Mesenteric fat pad (tissue), 1 donor: ENCODE data around the gene ZFP36L1. TPM values are rescaled to one million over a fixed set of nuclear protein-coding genes. Genes with fewer than 3 reads are reported as not detected.

Experiments used
- DNase-seq: peaks from one replicate; pipeline ENCODE4 v3.0.0-alpha.2; 2020; ENCODE audit warnings: low spot score
- total RNA-seq: library from RNA; stranded (reverse); fragmentation: NEBNext Ultra II Directional; extraction: Animal tissue kit (Norgen Biotek cat#: 25700); gene quantifications from one replicate; pipeline ENCODE4 v1.2.1, GENCODE V29; 2021
- donor health status: DM: yes; HTN: yes; CAD: no.

Gene ZFP36L1
- total RNA-seq, 1 donor from 2014 or later = 477 TPM

DNA sequence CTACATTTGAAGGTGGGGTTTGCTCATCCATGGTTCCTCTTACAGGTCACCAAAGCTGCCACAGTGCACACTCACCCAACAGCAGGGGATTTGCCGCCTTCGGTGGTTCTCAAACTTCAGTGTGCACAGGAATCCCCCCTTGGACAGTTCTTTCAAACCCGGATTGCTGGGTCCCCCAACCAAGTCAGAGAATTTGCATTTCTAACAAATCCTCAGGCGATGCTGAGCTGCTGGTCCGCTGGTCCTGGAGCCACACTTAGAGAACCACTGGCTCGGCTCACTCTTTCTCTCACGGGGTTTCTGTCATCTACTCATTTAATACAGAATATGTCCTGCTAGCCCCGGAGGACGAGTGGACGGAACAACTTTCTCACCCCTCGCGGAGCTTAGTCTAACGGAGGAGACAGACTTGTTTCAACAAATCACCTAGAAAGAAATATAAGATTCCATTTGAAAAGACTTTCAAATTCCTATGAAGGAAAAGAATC is 24.1 kb upstream of the ZFP36L1 start:
- no peak for DNase-seq

DNA sequence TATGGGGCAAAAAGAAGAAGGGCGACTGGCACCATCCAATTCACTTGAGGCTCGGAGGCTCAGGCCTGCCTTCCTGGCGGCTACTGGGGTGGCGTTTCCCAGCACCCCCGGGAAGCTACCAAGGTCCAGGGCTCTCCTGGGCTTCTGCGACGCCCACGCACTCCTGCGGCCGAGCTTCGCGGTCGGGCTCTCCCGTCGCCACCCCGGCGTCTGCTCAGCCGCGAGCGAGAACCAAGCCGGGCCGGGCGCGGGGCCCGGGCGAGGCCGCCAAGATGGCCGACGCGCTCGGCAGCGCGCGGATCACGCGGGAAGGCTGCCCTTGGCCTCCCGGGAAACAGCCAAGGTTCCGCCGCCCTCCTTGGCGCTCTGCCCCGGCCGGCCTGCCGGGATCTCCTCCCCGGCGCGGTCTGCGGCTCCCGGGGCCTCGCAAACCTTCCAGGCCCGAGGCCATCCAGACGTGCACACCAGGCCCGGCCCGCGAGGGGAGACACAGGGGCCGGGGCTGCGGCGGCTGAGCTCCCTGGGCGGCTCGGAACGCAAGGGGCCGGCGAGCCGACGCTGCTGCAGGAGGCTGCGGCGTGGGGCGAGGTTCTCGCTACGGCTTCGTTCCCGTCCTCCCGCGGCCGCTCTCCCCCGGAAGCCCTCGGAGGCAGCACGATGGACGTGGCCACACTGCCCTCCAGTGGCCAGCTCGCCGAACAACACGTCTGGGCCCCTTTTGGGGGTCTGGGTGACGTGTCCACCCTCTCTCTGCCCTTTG is 23.5 kb upstream of the ZFP36L1 start:
- peak; percentile 97 for DNase-seq

DNA sequence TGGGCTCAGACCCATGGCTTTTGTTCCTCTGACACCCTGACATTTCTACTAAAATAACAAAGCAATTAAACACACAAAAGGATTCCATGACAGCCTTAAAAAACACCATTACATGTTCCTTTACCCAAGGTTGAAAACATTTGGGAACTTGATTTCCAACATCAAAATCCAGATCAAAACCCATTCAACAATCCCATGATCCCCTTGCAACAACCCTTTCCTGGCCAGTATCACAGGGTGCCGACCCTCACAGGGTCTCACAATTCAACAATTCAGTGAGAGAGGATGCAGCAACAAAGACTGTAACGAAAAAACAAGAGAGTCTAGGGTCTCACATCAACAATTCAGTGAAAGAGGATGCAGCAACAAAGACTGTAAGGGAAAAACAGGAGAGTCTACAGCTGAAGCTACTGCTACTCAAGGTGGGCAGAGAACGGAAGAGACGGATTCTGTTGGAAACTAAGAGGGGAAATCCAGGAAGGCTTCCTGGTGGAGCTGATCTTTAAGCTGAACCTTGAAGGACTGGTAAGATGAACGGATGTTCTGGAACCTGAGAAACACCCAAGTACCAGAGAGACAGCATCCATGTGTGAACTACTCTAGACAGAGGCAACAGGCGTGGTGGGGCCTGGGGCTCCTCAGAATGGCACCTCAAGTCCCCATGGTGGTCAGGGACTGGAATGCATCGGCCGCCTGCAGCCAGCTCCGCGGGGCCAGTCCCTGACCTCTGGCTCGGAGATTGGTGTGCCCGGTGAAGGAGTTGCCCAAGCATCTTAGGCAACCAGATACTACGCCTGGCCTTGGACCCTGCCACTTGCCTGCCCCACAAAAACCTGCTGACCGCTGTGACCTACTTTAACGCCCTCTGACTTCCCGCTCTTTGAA is 22.7 kb upstream of the ZFP36L1 start:
- no peak for DNase-seq

DNA sequence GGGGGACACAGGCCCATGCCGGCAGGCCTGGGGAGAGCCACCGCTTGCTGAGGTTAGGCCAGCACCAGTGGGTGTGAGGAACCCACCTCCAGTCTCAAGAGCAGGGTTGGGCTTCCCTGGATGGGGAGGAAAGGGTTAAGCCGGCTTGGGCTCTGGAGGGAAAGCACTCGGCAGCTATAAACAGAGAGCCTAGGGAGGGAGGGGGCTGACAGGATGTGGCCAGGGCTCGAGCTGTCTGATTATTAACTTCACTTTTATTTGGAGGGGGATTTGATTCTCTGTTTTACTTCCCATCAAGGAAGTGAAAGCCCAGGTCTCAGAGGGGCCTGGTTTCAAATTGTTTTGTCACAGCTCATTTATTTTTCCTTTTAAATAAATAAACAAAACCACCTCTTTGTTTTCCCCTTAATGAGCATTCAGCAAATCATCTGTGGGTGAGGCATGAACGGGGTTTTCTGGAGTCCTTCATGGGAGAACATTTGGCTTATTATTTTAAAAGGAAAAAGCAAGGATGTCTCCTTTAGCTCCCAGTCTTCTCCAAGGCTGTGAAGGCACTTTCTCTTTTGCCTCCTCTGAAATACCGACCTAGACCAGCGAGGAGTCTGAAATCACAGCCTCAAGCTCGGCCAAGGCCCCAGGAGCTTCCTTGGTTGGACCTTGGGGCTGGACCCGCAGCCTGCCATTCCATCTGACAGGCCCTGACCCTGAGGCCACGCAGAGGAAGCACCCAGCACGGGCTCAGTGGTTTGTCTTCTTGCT is 21.9 kb upstream of the ZFP36L1 start:
- DNase-seq = no peak

DNA sequence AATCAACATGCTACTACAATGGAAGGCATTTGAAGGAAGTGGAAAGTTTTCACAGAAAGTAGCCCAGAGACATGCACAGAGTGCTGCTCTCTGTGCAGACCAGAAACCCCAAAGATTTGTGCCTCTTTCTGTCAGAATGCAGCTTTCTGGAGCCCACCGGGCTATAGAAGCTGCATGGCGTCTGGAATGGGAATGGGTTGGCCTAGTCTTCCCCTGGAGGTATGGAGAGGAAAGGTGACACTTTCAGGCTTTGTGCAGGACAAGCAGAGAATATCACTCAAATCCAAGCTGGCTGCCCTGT is 21.3 kb upstream of the ZFP36L1 start:
- DNase-seq = no peak

DNA sequence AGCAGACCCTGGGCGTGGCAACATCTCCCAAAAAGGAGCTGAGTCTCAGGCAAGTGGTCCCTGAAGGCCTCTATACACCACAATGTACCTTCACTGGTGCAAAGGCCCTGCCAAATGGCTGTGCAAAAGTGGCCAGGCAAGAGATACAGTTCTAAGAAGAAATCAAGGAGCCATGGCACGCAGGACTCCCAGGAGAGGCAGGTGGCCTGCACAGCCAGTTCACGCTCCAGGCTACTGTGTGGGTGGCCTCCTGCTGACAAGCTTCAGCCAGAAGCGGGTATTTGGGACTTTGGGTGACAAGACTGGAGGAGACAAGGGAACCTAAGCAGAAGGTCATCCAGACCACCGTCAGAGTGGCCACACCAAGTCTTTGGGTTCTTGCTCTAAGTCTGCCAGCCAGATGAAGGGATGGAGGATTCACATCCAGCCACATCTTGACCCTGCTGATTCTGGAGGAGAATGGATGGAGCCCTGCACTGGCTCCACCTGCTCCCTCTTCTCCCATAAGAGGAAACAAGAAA is 20.5 kb upstream of the ZFP36L1 start:
- DNase-seq = no peak

DNA sequence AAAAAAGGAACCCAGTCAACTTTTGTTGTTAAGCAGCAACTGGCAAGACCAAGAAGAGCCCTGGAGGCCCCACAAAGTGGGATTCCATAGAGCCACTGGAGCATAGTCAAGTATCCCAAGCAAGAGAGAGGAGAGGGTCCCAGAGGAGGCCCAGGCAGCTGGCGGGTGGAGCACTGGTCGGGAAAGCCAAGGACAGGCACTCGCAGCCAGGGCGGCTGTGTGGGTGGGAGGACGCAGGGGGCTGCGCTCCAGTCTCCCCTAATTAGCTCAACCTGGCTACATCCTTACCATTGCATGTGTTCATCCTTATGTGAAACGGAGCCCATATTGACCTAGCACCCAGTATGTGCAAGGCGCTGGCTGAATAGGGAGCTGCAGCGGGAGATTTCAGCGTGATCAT is 18.3 kb upstream of the ZFP36L1 start:
- DNase-seq = no peak

DNA sequence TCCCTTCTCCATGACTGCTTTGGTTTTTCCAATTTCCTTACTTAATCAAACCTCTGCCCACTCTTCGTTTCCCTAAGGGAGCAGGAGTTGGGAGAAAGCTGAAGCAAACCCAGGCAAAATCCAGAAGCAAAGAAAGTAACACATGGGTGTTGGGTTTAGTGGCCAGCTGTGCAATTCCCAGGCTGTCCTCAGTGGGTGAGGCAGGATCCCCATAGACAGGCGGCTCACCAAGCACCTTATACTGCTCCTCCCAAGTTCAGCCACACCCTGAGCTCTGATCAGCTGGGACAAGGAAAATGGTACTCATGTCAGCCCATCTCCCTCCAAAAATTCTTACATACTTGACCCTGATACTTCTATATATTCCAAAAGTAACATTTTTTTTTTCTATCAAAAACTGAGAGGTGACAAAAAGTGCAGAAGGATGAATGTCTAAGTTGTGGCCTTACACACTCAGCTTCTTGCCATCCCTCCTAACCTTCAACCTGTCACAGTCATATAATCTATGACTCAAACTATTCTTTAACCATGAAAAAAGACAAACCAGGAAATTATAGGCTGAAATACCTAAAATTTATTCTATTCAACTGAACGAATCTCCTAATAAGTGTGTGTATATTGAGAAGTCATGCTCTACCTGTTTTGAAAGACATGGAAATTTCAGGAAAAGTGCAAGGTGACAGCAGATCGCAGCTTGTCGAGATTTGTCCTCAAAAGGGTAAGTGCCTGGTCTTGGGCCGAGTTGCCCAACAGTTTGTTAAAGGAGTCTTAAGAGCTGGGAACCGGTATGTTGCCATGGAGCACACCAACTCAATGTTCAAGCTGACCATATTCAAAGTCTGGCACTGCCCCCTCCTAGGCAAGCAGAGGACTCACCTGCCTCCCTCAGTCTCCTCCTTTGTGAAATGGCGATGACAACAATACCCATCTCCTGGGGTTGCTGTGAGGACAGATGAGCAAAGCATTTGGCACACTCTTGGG is 17.6 kb upstream of the ZFP36L1 start:
- no peak for DNase-seq

DNA sequence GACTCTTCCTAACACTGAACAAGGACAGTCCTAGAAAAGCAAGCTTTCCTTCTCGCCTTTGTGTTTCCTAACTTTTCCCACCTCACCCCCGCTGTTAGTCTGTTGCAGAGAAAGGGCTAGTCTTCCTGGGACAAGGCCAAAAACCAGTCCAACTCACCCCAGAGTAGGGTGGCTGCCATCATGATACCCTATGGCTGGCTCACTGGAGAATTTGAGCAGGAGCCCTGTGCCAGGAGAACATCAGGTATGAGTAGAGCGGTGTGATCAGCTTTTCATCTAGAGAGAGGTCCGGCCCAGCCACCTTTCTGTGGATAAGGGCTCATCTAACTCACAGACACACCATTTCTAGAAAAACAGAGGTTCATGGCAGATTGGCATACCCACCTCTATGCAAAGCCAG is 16.7 kb upstream of the ZFP36L1 start:
- DNase-seq = no peak

DNA sequence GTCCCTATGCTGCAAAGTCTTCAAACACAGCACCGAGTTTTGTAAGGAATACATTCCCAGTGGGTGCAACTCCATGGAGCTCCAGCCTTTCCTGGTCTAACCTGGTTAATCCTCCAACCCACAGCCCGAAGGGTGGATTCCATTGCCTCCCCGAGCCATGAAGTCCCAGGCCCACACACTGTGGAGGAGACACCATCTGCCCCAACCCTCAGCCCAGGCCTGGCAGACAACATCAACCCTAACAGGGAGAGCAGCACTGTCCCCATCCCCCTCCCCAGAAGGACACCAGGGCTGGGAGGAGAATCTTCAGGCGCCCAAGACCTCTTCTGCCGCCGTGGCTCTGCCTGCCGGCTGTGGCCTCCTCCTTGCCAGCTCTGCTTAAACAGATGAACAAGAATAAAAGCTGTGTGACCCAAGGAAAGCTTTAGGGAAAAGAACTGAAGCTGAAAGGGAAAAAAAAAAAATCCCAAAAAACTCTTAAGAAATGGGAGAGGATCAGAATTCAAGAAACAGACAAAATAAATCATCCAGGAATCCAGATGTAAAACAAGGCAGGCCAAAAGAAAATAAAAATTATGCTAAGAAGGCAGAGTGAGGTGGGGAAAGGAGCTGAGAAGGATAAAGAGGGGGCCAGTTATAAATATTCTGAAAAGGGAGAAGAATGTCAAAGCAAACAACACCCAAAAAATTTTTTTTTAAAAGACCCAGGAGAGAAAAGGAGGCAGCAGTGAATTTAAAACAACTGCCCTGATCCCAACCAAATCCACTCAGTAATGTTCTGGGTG is 16.0 kb upstream of the ZFP36L1 start:
- no peak for DNase-seq

DNA sequence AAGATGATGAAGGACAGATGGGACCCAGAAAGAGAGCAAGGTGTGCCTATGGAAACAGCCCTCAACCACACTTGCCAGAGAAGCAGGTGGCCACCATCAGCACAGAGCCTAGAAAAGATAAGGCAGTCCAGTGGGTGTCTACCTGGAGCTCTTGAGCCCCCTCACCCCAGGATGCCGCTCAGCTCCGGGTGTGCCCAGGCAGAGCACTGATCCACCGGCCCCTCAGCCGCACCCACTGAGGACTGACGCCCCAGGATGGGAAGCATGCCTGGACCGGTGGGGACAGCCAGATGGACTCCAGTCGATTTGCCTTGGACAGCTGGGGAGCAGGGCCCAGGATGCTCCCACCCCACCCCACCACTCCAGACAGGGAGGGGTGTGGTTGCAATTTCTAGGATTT is 15.1 kb upstream of the ZFP36L1 start:
- DNase-seq = no peak

DNA sequence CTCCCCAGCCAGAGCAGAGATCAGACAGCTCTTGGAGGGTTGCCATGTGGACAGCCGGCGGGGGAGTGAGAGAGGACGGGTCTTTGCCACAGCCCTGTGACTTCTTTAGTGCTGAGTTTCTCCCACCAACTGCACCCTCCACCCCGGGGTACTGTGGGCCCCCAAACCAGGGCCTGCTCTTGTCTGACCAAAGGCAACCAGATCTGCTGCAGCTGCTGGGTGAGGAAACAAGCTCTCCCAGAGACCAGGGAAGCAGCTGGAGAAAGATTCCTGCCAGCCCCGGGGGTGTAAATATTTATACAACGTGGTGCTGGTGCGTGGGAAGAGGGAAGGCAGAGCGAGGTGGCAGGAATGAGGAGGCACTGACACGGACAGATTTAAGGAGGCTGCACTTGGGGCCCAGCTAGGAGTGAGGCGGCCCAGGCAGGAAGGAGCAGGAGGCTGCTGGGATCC is 14.3 kb upstream of the ZFP36L1 start:
- no peak for DNase-seq

DNA sequence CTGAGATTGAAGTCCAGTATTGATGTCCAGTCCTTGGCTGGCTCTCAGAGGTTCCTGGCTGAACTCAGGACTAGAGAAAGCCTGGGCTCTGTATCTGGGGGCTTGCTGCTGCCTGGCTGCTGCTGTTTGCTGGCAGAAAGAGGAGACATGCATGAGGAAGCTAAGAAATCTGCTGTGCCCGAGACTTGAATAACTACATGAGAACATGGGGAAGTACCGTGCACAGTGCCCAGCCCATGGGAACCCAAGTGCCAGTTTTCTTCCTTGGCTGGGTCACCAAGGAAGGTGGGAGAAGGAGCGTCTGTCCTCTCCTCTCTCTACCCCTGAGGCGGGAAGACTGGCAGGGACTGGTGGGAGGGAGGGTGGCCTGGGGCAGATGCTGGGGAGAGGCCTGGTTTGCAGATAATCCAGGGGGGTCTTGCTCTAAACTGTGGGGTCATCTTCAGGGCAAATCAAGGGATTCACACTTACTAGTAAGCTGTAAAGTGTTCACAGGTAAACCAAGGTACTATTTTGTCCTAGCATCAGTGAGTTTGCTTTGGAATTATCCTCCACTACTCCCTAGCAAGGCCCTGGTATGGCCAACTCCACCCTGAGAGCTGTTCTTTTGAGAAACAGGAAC is 13.8 kb upstream of the ZFP36L1 start:
- DNase-seq = no peak

DNA sequence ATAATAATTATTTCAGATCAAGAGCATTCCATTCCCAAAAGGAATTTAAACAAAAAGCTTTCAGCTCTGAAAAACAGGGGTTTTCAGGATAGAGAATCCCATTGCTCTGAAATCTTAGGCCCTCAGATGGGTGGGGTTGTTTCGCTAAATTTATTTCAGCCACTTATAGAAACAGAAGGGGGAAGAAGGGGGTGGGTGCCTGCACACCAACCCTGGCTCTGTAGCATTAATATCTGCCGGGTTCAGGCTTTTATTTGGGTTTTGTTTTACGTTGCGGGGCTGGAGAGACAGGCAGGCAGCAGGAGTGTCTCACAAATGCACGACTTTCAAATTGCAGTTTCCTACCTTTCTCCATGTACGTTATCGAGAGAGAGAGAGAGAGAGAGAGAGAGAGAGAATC is 12.5 kb upstream of the ZFP36L1 start:
- DNase-seq = no peak

DNA sequence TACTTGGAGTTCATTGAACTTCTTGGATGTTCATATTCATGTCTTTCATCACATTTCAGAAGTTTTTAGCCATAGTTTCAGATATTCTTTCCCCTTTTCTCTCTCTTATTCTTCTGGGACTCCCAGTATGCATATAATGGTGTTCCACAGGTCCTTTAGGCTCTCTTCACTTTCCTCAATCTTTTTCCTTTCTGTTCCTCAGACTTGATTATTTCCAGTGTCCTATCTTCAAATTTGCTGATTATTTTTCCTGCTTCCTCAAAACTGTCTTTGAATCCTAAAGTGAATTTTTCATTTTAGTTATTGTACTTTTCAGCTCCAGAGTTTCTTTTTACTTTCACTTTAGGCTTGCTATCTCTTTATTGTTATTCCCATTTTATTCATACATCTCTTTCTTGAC is 8.8 kb upstream of the ZFP36L1 start:
- DNase-seq = no peak

DNA sequence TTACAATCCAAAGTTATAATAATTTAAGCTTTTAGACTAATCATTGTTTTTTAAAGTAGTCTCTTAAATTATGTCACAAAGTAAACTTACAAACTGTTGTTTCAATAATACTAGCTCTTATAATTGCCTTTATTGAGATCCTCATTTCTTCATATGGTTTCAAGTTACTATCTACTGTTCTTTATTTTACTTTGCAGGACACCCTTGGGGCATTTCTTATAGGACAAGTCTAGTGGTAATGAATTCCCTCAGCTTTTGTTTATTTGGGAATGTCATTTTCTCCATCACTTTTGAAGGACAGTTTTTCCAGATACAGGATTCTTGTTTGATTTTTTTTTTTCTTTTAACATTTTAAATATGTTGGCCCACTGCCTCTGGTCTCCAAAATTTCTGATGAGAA is 8.1 kb upstream of the ZFP36L1 start:
- no peak for DNase-seq

DNA sequence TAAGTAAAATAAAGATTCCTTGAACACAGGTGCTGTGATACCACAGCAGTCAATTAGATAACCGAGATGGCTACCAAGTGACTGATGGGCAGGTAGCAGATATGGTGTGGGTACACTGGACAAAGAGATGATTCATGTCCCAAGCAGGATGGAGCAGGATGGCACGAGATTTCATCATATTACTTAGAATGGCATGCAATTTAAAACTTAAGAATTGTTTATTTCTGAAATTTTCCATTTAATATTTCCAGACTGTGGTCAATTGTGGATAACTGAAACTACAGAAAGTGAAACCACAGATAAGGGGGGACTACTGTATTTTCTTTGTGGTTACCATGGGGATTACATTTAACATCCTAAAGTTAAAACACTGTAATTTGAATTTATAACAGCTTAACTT is 7.5 kb upstream of the ZFP36L1 start:
- no peak for DNase-seq

DNA sequence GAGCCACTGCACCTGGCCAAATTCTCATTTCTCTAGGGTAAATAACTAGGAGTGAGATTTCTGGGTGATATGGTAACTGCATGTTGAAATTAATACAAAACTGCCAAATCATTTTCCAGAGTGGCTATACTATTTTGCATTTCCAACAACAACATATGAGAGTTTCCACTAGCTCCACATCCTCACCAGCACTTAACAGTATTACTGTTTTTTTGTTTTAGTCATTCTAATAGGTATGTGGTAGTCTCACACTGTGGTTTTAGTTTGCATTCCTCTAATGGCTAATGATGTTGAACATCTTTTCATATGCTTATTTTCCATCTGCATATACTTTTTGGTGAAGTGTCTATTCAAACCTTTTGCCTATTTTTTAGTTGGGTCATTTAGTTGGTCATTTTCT is 5.8 kb upstream of the ZFP36L1 start:
- no peak for DNase-seq

DNA sequence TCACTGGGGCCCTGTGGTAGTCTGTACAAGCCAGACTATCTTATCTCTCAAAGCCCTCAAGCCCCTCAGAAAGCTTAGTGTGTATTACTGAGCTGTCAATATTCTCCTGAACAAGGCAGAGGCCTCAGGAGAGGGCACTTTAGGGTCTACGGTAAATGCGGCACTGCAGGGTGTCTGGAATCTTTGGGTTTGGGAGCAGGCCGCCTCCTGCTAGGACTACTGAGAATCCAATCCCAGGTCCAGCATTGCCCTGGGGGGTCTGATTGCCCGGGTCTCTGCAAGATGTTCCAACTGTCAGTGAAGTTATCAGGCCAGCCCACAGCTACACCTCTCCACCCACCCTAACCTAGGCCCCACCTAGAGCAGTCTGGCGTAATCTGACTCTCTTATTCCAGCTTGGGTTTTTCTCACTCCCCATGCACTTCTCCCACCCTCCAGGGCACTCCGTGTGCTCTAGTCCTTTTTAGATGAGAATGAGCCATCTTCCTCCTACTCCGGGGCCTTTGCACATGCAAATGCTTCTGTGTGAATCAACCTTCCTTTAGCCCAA is 4.3 kb upstream of the ZFP36L1 start:
- DNase-seq = peak; percentile 85
